HUES6 (cell line): ENCODE data around the gene GALNTL6.

Source experiments
- H3K27ac ChIP-seq: 2 replicates; pipeline ENCODE4 v1.7.0; 2013; ENCODE audit warnings: low read depth, mild to moderate bottlenecking, low read length, inconsistent platforms
- H3K27me3 ChIP-seq: 2 replicates; pipeline ENCODE4 v1.6.1; 2013; ENCODE audit warnings: low read length; ENCODE audit not compliant: control insufficient read depth, insufficient read depth
- H3K36me3 ChIP-seq: 2 replicates; pipeline ENCODE4 v1.6.1; 2013; ENCODE audit warnings: low read length; ENCODE audit not compliant: control insufficient read depth, insufficient read depth
- H3K4me1 ChIP-seq: 2 replicates; pipeline ENCODE4 v1.6.1; 2013; ENCODE audit warnings: low read length; ENCODE audit not compliant: control insufficient read depth, insufficient read depth
- H3K4me3 ChIP-seq: 2 replicates; pipeline ENCODE4 v1.5.1; 2013; ENCODE audit warnings: low read depth, low read length
- H3K9ac ChIP-seq: one replicate; pipeline ENCODE4 v1.6.1; 2013; ENCODE audit warnings: mild to moderate bottlenecking, low read length
- H3K9me3 ChIP-seq: 2 replicates; pipeline ENCODE4 v1.6.1; 2013; ENCODE audit warnings: low read depth, low read length; ENCODE audit not compliant: control insufficient read depth, insufficient read depth

Gene GALNTL6

GRCh38 chr4:172683021-172683420 lies 869.8 kb downstream of the GALNTL6 start:
- Histone ChIP-seq H3K9ac (no peak overlapping the region), H3K4me1 (no peaks in the 10 kb centered on the region), H3K9me3 (no peaks in the 10 kb centered on the region)

GRCh38 chr4:172686021-172686420 lies 872.8 kb downstream of the GALNTL6 start:
- no peak overlapping the region for H3K4me3 ChIP-seq
- no peak overlapping the region for H3K27ac ChIP-seq
- no peaks in the 10 kb centered on the region for H3K27me3 ChIP-seq
- no peaks in the 10 kb centered on the region for H3K4me1 ChIP-seq
- 0 out of 2 replicates have a peak, but pooled peaks cover 2% of the 10 kb centered on the region for H3K9me3 ChIP-seq
- H3K9ac ChIP-seq = no peak overlapping the region
- H3K36me3 ChIP-seq = no peaks in the 10 kb centered on the region

More at GRCh38 chr4:172683021-172683420, 869.8 kb downstream of the GALNTL6 start:
- no peak overlapping the region for H3K27ac ChIP-seq
- no peaks in the 10 kb centered on the region for H3K27me3 ChIP-seq
- H3K36me3 ChIP-seq = no peaks in the 10 kb centered on the region
- no peak overlapping the region for H3K4me3 ChIP-seq

- Histone ChIP-seq H3K9ac (no peak overlapping the region), H3K9me3 (peaks cover 9% of the 10 kb centered on the region), H3K36me3 (no peaks in the 10 kb centered on the region), H3K4me3 (no peak overlapping the region), H3K27me3 (no peaks in the 10 kb centered on the region), H3K27ac (no peak overlapping the region), H3K4me1 (no peaks in the 10 kb centered on the region)
Measured at GRCh38 chr4:172688534-172688933, 875.3 kb downstream of the GALNTL6 start.

- Histone ChIP-seq H3K4me1 (no peaks in the 10 kb centered on the region), H3K27me3 (no peaks in the 10 kb centered on the region), H3K27ac (no peak overlapping the region), H3K9me3 (peaks cover 9% of the 10 kb centered on the region), H3K4me3 (no peak overlapping the region), H3K9ac (no peak overlapping the region), H3K36me3 (no peaks in the 10 kb centered on the region)
Measured at GRCh38 chr4:172691552-172691951, 878.3 kb downstream of the GALNTL6 start.

GRCh38 chr4:172692701-172693100 lies 879.5 kb downstream of the GALNTL6 start:
- Histone ChIP-seq H3K9me3 (peaks cover 9% of the 10 kb centered on the region), H3K27me3 (no peaks in the 10 kb centered on the region), H3K9ac (no peak overlapping the region), H3K36me3 (no peaks in the 10 kb centered on the region), H3K27ac (no peak overlapping the region), H3K4me1 (no peaks in the 10 kb centered on the region), H3K4me3 (no peak overlapping the region)

GRCh38 chr4:172698256-172698655 lies 885.1 kb downstream of the GALNTL6 start:
- H3K4me1 ChIP-seq = no peaks in the 10 kb centered on the region

GRCh38 chr4:172705565-172705964 lies 892.4 kb downstream of the GALNTL6 start:
- Histone ChIP-seq H3K4me1 (peaks cover 14% of the 10 kb centered on the region), H3K27ac (no peak overlapping the region), H3K27me3 (no peaks in the 10 kb centered on the region), H3K4me3 (no peak overlapping the region), H3K36me3 (no peaks in the 10 kb centered on the region), H3K9me3 (0 out of 2 replicates have a peak, but pooled peaks cover 2% of the 10 kb centered on the region), H3K9ac (no peak overlapping the region)

More at GRCh38 chr4:172698256-172698655, 885.1 kb downstream of the GALNTL6 start:
- no peak overlapping the region for H3K4me3 ChIP-seq
- H3K36me3 ChIP-seq = no peaks in the 10 kb centered on the region
- H3K9ac ChIP-seq = no peak overlapping the region
- H3K9me3 ChIP-seq = no peaks in the 10 kb centered on the region
- no peaks in the 10 kb centered on the region for H3K27me3 ChIP-seq
- H3K27ac ChIP-seq = no peak overlapping the region

- H3K9ac ChIP-seq = no peak overlapping the region
- no peak overlapping the region for H3K27ac ChIP-seq
- no peaks in the 10 kb centered on the region for H3K36me3 ChIP-seq
- peaks cover 14% of the 10 kb centered on the region for H3K4me1 ChIP-seq
- no peaks in the 10 kb centered on the region for H3K27me3 ChIP-seq
- H3K4me3 ChIP-seq = no peak overlapping the region
- 0 out of 2 replicates have a peak, but pooled peaks cover 2% of the 10 kb centered on the region for H3K9me3 ChIP-seq
Measured at GRCh38 chr4:172706000-172706399, 892.8 kb downstream of the GALNTL6 start.

- H3K9ac ChIP-seq = no peak overlapping the region
- 0 out of 2 replicates have a peak, but pooled peaks cover 2% of the 10 kb centered on the region for H3K9me3 ChIP-seq
- 0 out of 2 replicates have a peak overlapping the region, but pooled peaks have one; percentile 5 for H3K4me3 ChIP-seq
Measured at GRCh38 chr4:172707622-172708021, 894.4 kb downstream of the GALNTL6 start.

GRCh38 chr4:172708184-172708583 lies 895.0 kb downstream of the GALNTL6 start:
- no peak overlapping the region for H3K4me3 ChIP-seq
- H3K9ac ChIP-seq = no peak overlapping the region
- no peak overlapping the region for H3K27ac ChIP-seq
- no peaks in the 10 kb centered on the region for H3K36me3 ChIP-seq
- peaks cover 14% of the 10 kb centered on the region for H3K4me1 ChIP-seq
- 0 out of 2 replicates have a peak, but pooled peaks cover 2% of the 10 kb centered on the region for H3K9me3 ChIP-seq
- H3K27me3 ChIP-seq = no peaks in the 10 kb centered on the region

More at GRCh38 chr4:172707622-172708021, 894.4 kb downstream of the GALNTL6 start:
- no peaks in the 10 kb centered on the region for H3K27me3 ChIP-seq
- H3K27ac ChIP-seq = no peak overlapping the region
- no peaks in the 10 kb centered on the region for H3K36me3 ChIP-seq
- peaks cover 14% of the 10 kb centered on the region for H3K4me1 ChIP-seq

GRCh38 chr4:172709376-172709775 lies 896.2 kb downstream of the GALNTL6 start:
- Histone ChIP-seq H3K4me3 (no peak overlapping the region), H3K27me3 (no peaks in the 10 kb centered on the region), H3K4me1 (peaks cover 14% of the 10 kb centered on the region), H3K9ac (no peak overlapping the region), H3K9me3 (0 out of 2 replicates have a peak, but pooled peaks cover 2% of the 10 kb centered on the region), H3K27ac (no peak overlapping the region), H3K36me3 (no peaks in the 10 kb centered on the region)
